Left ventricle myocardium inferior (tissue), 1 donor: Measurements from ENCODE around the gene SRPRA. TPM values are rescaled to one million over a fixed set of nuclear protein-coding genes. Genes with fewer than 3 reads are reported as not detected.

Source experiments
- DNase-seq: peaks from one replicate; pipeline ENCODE4 v3.0.0-alpha.2; 2020
- H3K27ac ChIP-seq: fragments of 200-600 bp; replicated peaks from 2 replicates; pipeline ENCODE4 v1.8.0; 2021
- H3K27me3 ChIP-seq: fragments of 200-600 bp; 2 replicates; pipeline ENCODE4 v1.8.0; 2021; ENCODE audit warnings: low read depth
- H3K36me3 ChIP-seq: fragments of 200-600 bp; 2 replicates; pipeline ENCODE4 v1.8.0; 2021
- H3K4me1 ChIP-seq: fragments of 200-600 bp; 2 replicates; pipeline ENCODE4 v1.8.0; 2021
- H3K4me3 ChIP-seq: fragments of 200-600 bp; 2 replicates; pipeline ENCODE4 v1.8.0; 2021; ENCODE audit warnings: mild to moderate bottlenecking, moderate library complexity
- H3K9me3 ChIP-seq: fragments of 200-600 bp; replicated peaks from 2 replicates; pipeline ENCODE4 v1.8.0; 2021
- intact Hi-C: fragments of 100-400 bp; cut with micrococcal nuclease; formaldehyde crosslinking; loops from one replicate; pipeline ENCODE4 v1.11.0; 2022
- total RNA-seq: library from RNA; stranded (reverse); fragmentation: NEBNext Ultra II Directional; extraction: Animal tissue kit (Norgen Biotek cat#: 25700); gene quantifications from one replicate; pipeline ENCODE4 v1.2.1, GENCODE V29; 2021
- TF ChIP-seq, protein P1 (sequence below): fragments of 200-600 bp; IDR thresholded peaks from 2 replicates; pipeline ENCODE4 v1.8.0; 2021; ENCODE audit warnings: antibody characterized with exemption, mild to moderate bottlenecking, borderline replicate concordance
- donor health status: DM: no; HTN: yes; CAD: no; lungs with severe emphysema.

Gene SRPRA
- total RNA-seq, 1 donor from 2014 or later: 64.2 TPM

DNA sequence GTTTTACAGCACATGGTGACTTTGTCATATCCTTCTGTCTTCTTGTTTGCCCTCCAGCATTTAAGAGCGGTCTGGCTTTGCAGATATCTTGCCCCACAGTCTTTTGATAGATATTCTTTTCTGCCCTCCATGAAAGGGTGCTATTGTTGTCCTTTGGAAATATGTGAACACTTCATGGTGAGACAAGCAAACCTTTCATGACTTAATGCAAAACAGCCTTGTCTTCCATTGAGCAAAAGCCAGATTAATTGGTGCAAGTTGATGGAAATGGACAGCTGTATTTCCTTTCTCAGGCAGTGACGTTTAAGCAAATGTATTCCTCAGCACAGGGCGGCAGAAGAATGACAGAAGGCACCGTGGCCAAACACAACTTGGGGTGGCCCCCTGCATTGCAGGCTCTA, 39.6 kb upstream of the SRPRA start:
- H3K4me3 ChIP-seq: no peak overlapping the region

DNA sequence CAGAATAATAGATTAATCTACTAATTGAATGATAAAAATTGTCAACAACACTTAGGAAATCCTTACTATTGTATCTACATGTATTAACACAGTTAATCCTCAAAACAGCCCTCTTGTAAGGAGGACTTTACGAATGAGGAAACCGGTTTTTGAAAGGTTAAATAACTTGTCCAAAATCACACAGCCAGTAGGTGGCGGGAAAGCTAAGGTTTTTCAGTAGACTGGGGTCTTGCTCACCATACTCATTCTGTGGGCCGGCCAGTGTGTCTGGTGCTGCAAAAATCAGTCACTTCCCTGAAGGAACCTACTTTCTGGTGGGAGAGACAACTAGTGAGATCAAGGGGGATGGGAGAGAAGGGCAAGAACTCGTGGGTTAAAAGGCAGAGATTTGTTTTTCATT, 39.0 kb upstream of the SRPRA start:
- peaks cover 20% of the 10 kb centered on the region for H3K36me3 ChIP-seq
- intact Hi-C loops: no loop called here
- H3K9me3 ChIP-seq: no peaks in the 10 kb centered on the region
- TF ChIP-seq, protein P1, sequence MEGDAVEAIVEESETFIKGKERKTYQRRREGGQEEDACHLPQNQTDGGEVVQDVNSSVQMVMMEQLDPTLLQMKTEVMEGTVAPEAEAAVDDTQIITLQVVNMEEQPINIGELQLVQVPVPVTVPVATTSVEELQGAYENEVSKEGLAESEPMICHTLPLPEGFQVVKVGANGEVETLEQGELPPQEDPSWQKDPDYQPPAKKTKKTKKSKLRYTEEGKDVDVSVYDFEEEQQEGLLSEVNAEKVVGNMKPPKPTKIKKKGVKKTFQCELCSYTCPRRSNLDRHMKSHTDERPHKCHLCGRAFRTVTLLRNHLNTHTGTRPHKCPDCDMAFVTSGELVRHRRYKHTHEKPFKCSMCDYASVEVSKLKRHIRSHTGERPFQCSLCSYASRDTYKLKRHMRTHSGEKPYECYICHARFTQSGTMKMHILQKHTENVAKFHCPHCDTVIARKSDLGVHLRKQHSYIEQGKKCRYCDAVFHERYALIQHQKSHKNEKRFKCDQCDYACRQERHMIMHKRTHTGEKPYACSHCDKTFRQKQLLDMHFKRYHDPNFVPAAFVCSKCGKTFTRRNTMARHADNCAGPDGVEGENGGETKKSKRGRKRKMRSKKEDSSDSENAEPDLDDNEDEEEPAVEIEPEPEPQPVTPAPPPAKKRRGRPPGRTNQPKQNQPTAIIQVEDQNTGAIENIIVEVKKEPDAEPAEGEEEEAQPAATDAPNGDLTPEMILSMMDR: peak; percentile 30
- no peak for DNase-seq
- no peaks in the 10 kb centered on the region for H3K27me3 ChIP-seq
- no peak overlapping the region for H3K27ac ChIP-seq
- H3K4me1 ChIP-seq: peaks cover 30% of the 10 kb centered on the region
- no peak overlapping the region for H3K4me3 ChIP-seq

More for the DNA sequence above, 39.6 kb upstream of the SRPRA start:
- H3K27me3 ChIP-seq: no peaks in the 10 kb centered on the region
- intact Hi-C loops: no loop called here
- no peaks in the 10 kb centered on the region for H3K9me3 ChIP-seq
- TF ChIP-seq, protein P1: no peak
- H3K4me1 ChIP-seq: peaks cover 26% of the 10 kb centered on the region
- H3K27ac ChIP-seq: no peak overlapping the region
- peaks cover 20% of the 10 kb centered on the region for H3K36me3 ChIP-seq
- DNase-seq: no peak

DNA sequence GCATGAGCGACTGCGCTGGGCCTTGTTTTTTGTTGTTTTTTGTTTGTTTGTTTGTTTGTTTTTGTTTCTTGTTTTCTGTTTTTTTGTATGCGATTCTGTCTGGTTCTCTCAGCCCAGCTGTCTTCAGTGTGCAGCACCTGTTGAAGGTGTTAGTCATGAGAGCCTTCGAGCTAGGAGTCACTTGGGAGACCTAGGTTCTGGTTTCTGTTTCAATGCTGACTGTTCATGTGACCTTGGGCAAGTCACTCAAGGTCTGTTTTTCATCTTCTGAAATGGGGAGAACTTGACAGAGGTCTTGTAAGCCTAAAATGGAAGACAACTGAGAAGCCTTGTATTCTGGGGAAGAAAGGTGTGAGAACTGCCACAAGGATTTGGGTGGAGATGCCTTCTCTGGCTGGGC, 37.0 kb upstream of the SRPRA start:
- Histone ChIP-seq H3K27ac (no peak overlapping the region), H3K9me3 (no peaks in the 10 kb centered on the region), H3K4me3 (no peak overlapping the region), H3K36me3 (peaks cover 20% of the 10 kb centered on the region), H3K27me3 (no peaks in the 10 kb centered on the region), H3K4me1 (peaks cover 25% of the 10 kb centered on the region)
- DNase-seq: no peak
- intact Hi-C loops: no loop called here
- TF ChIP-seq, protein P1: no peak

DNA sequence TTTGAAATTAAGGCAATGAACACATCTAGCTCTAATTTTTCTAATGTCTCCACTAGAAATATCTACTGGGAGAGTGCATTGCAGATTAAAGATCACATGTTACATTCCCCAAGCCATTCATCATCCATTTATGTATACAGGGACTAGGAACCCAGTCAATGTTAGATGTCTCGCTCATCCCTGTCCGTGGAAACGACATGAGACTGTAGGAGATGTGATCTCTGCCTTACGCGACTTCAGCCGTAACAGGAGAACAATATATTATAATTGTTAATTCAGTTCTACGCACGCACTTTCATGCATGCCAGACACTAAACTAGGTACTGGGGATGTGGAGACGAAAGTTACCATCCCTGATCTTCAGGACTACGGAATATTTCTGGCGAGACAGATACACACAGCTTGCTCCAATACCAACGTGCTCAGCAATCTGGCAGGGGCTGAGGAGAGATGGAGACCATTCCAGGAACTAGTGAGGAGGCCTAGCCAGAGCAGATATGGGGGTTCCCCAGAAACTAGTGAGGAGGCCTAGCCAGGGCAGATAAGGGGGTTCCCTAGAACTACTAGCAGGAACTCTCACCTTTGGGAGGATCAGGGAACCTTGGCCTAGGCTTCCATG, 35.9 kb upstream of the SRPRA start:
- H3K9me3 ChIP-seq: no peaks in the 10 kb centered on the region
- peaks cover 22% of the 10 kb centered on the region for H3K4me1 ChIP-seq
- no peak for DNase-seq
- intact Hi-C loops: no loop called here
- TF ChIP-seq, protein P1: no peak
- no peaks in the 10 kb centered on the region for H3K27me3 ChIP-seq
- peaks cover 13% of the 10 kb centered on the region for H3K36me3 ChIP-seq
- H3K27ac ChIP-seq: peak overlapping the region; percentile 94
- peak overlapping the region; percentile 80 for H3K4me3 ChIP-seq

DNA sequence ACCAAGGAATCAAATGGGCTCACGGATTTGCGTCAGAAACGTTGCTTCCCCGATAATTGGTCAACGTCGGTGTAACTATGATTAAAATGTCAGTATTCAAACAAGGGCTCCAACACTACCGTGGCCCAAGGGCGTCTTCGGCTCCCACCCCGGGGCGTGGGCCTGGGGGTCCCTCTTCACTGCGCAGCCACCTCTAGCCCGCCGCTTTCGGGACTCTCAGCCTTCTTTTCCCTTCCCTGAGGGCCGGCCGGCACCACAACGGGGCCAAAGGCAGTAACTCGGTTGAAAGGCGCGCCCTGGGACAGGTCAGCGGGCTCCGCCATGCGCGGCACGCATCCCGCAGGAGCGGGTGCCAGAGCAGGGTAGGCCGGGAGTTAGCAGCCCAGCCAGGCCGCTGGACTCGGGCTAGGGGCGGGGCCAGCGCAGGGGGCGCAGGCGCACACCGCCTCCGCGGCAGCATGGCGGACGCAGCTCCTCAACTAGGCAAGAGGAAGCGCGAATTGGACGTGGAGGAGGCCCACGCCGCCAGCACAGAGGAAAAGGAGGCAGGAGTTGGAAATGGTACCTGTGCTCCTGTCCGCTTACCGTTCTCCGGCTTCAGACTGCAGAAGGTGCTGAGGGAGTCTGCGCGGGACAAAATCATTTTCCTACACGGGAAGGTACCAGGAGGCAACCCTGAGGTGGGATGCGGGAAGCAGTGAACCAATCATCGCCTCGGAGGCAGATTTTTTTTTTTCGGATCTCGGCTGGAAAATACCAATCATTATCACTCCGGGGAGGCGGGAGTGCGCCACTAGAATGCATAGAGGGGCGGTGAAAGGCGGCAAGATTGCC, 35.1 kb upstream of the SRPRA start, which contains the start of gene DCPS:
Gene DCPS (plus strand): TSS at position 438 of the 834 bp plus-strand sequence. CDS start 21 bp downstream, at position 459.
- Histone ChIP-seq H3K36me3 (peaks cover 6% of the 10 kb centered on the region), H3K27ac (peak within 1 kb of the TSS; percentile 94), H3K4me3 (peak within 1 kb of the TSS; percentile 80), H3K9me3 (no peaks in the 10 kb centered on the region), H3K27me3 (no peaks in the 10 kb centered on the region), H3K4me1 (peaks cover 22% of the 10 kb centered on the region)
- intact Hi-C loops: no loop called here
- TF ChIP-seq, protein P1: no peak
- DNase-seq: peak; percentile 92
